Loucy (cell line): ENCODE results near the gene BZW2.

Experiments used
- H2AFZ ChIP-seq: fragments of 200-600 bp; sonication (generic); 2 replicates; pipeline ENCODE4 v1.6.0; 2016; ENCODE audit warnings: antibody characterized with exemption, mild to moderate bottlenecking, low read length, moderate library complexity
- H3F3A ChIP-seq: fragments of 200-600 bp; 2 replicates; pipeline ENCODE4 v1.6.0; 2016; ENCODE audit warnings: antibody characterized with exemption, low read depth, mild to moderate bottlenecking
- H3K27me3 ChIP-seq: fragments of 200-600 bp; sonication (generic); 2 replicates; pipeline ENCODE4 v1.6.1; 2014; ENCODE audit warnings: low read length, mild to moderate bottlenecking; ENCODE audit not compliant: insufficient read depth, poor library complexity, severe bottlenecking
- H3K36me3 ChIP-seq: fragments of 200-600 bp; sonication (generic); 2 replicates; pipeline ENCODE4 v1.6.1; 2016; ENCODE audit warnings: low read length; ENCODE audit not compliant: insufficient read depth
- H3K4me1 ChIP-seq: fragments of 200-600 bp; sonication (generic); 2 replicates; pipeline ENCODE4 v1.5.1; 2014; ENCODE audit warnings: low read length, mild to moderate bottlenecking; ENCODE audit not compliant: insufficient read depth, poor library complexity, severe bottlenecking
- H3K4me2 ChIP-seq: fragments of 200-600 bp; sonication (generic); 2 replicates; pipeline ENCODE4 v1.6.0; 2014; ENCODE audit warnings: antibody characterized with exemption, low read length, low read depth, mild to moderate bottlenecking; ENCODE audit not compliant: poor library complexity, severe bottlenecking
- H3K4me3 ChIP-seq: fragments of 200-600 bp; sonication (generic); 2 replicates; pipeline ENCODE4 v1.5.1; 2014; ENCODE audit warnings: low read length, mild to moderate bottlenecking, mixed read lengths; ENCODE audit not compliant: poor library complexity, severe bottlenecking
- H3K79me2 ChIP-seq: fragments of 200-600 bp; sonication (generic); 2 replicates; pipeline ENCODE4 v1.6.1; 2014; ENCODE audit warnings: low read length; ENCODE audit not compliant: insufficient read depth
- H3K9ac ChIP-seq: fragments of 200-600 bp; sonication (generic); 2 replicates; pipeline ENCODE4 v1.6.0; 2014; ENCODE audit warnings: mild to moderate bottlenecking, low read depth, low read length, moderate library complexity; ENCODE audit not compliant: poor library complexity, severe bottlenecking
- H3K9me2 ChIP-seq: fragments of 200-600 bp; sonication (generic); replicated peaks from 2 replicates; pipeline ENCODE4 v1.6.1; 2016; ENCODE audit warnings: low read depth, low read length, mixed read lengths
- H3K9me3 ChIP-seq: fragments of 200-600 bp; sonication (generic); 2 replicates; pipeline ENCODE4 v1.6.1; 2014; ENCODE audit warnings: mild to moderate bottlenecking, antibody characterized with exemption, low read length, low read depth; ENCODE audit not compliant: insufficient read depth
- H4K20me1 ChIP-seq: fragments of 200-600 bp; sonication (generic); 2 replicates; pipeline ENCODE4 v1.6.0; 2014; ENCODE audit warnings: antibody characterized with exemption, low read length, mild to moderate bottlenecking; ENCODE audit not compliant: insufficient read depth, poor library complexity, severe bottlenecking
- EZH2phosphoT487 ChIP-seq: fragments of 200-600 bp; IDR thresholded peaks from 2 replicates; pipeline ENCODE4 v1.6.1; 2018; ENCODE audit warnings: antibody characterized with exemption, mild to moderate bottlenecking, moderate library complexity, borderline replicate concordance
- TF ChIP-seq, protein P1 (sequence below): fragments of 200-600 bp; sonication (generic); conservative IDR thresholded peaks from 2 replicates; pipeline ENCODE4 v1.5.1; 2014; ENCODE audit warnings: mild to moderate bottlenecking, antibody characterized with exemption, low read length

The BZW2 gene

GRCh38 chr7:16728811-16729210 lies 82.8 kb downstream of the BZW2 start:
- Histone ChIP-seq H3K9me2 (no peaks in the 10 kb centered on the region), H3K4me3 (no peak overlapping the region), H3K27me3 (no peaks in the 10 kb centered on the region), H2AFZ (no peak overlapping the region), H3K4me1 (no peaks in the 10 kb centered on the region), H3K9ac (no peak overlapping the region), H3F3A (no peaks in the 10 kb centered on the region), H3K36me3 (no peaks in the 10 kb centered on the region), H3K9me3 (no peaks in the 10 kb centered on the region), H3K4me2 (no peak overlapping the region), H3K79me2 (no peaks in the 10 kb centered on the region), H4K20me1 (no peaks in the 10 kb centered on the region)
- TF ChIP-seq, protein P1, sequence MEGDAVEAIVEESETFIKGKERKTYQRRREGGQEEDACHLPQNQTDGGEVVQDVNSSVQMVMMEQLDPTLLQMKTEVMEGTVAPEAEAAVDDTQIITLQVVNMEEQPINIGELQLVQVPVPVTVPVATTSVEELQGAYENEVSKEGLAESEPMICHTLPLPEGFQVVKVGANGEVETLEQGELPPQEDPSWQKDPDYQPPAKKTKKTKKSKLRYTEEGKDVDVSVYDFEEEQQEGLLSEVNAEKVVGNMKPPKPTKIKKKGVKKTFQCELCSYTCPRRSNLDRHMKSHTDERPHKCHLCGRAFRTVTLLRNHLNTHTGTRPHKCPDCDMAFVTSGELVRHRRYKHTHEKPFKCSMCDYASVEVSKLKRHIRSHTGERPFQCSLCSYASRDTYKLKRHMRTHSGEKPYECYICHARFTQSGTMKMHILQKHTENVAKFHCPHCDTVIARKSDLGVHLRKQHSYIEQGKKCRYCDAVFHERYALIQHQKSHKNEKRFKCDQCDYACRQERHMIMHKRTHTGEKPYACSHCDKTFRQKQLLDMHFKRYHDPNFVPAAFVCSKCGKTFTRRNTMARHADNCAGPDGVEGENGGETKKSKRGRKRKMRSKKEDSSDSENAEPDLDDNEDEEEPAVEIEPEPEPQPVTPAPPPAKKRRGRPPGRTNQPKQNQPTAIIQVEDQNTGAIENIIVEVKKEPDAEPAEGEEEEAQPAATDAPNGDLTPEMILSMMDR: no peak
- TF ChIP-seq EZH2phosphoT487: no peak

- Histone ChIP-seq H3K9me2 (no peaks in the 10 kb centered on the region), H3K4me2 (no peak overlapping the region), H3K4me1 (no peaks in the 10 kb centered on the region), H3K36me3 (no peaks in the 10 kb centered on the region), H3K9ac (no peak overlapping the region), H3K9me3 (no peaks in the 10 kb centered on the region), H3K79me2 (no peaks in the 10 kb centered on the region), H4K20me1 (no peaks in the 10 kb centered on the region), H3K4me3 (no peak overlapping the region), H2AFZ (no peak overlapping the region), H3F3A (no peaks in the 10 kb centered on the region), H3K27me3 (no peaks in the 10 kb centered on the region)
- TF ChIP-seq, protein P1: no peak
- TF ChIP-seq EZH2phosphoT487: no peak
These were observed 83.6 kb downstream of the BZW2 start for GRCh38 chr7:16729541-16729940.

DNA sequence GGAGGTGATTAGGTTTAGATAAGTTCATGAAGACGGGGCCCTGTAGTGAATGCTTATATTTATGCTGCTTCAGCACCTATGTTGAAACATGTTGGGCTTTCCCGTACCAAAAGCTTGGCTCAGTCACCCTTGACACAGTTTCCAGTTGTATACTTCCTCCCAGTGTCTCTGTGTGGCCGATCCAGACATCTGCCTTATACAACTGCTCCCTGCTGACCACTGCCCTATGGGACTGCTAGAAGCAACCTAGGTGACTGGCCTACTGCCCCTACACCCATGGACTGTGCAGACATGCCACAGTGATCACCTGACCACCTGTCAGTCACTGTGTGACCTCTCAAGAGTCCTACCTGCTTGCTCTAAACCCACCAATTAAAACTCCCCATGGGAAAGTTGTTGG lies 85.0 kb downstream of the BZW2 start:
- H3K9ac ChIP-seq: no peak overlapping the region
- H3K4me3 ChIP-seq: no peak overlapping the region
- TF ChIP-seq, protein P1: no peak
- TF ChIP-seq EZH2phosphoT487: no peak
- no peaks in the 10 kb centered on the region for H3F3A ChIP-seq
- no peak overlapping the region for H2AFZ ChIP-seq
- no peaks in the 10 kb centered on the region for H3K79me2 ChIP-seq
- peaks cover 4% of the 10 kb centered on the region for H3K4me1 ChIP-seq
- no peaks in the 10 kb centered on the region for H3K9me3 ChIP-seq
- H4K20me1 ChIP-seq: no peaks in the 10 kb centered on the region
- no peaks in the 10 kb centered on the region for H3K36me3 ChIP-seq
- H3K9me2 ChIP-seq: no peaks in the 10 kb centered on the region
- no peaks in the 10 kb centered on the region for H3K27me3 ChIP-seq
- H3K4me2 ChIP-seq: no peak overlapping the region
